Skeletal muscle cell (primary cell): ENCODE data around the gene LOC128125822.
"Not testable (repeated sequence)": the region's sequence is repeated elsewhere in the genome, so short reads cannot be mapped to it uniquely, and the experiment has no call there.

Source experiments
- DNase-seq: peaks from one replicate; pipeline ENCODE4 v3.0.0-alpha.2; 2010; ENCODE audit warnings: low read depth
- H3K4me3 ChIP-seq: 2 replicates; pipeline ENCODE4 v1.5.1; 2011; ENCODE audit warnings: low read depth, mild to moderate bottlenecking, control low read depth, low read length, moderate library complexity

LOC128125822 gene

GRCh38 chr6:63572044-63572746, at the start of gene LOC128125822, which contains the start of gene PTP4A1:
LOC128125822 (plus strand) TSS chr6:63572480.
PTP4A1 (plus strand) TSS chr6:63572480; CDS start chr6:63576881, 4,401 bp downstream.
- H3K4me3 ChIP-seq = peak within 1 kb of the TSS; percentile 88
- peak; percentile 95 for DNase-seq

GRCh38 chr6:63522911-63523287, 49.4 kb upstream of the LOC128125822 start:
- H3K4me3 ChIP-seq, DNase-seq: not testable (repeated sequence)

GRCh38 chr6:63523630-63524029, 48.6 kb upstream of the LOC128125822 start:
- DNase-seq = no peak
- H3K4me3 ChIP-seq = no peak overlapping the region

- no peak for DNase-seq
- no peak overlapping the region for H3K4me3 ChIP-seq
Observed at GRCh38 chr6:63525186-63525878, 46.9 kb upstream of the LOC128125822 start.

GRCh38 chr6:63526931-63527330, 45.3 kb upstream of the LOC128125822 start:
- no peak for DNase-seq
- no peak overlapping the region for H3K4me3 ChIP-seq

- DNase-seq = peak; percentile 100
- no peak overlapping the region for H3K4me3 ChIP-seq
Observed at GRCh38 chr6:63527658-63528514, 44.4 kb upstream of the LOC128125822 start.

GRCh38 chr6:63529498-63529897, 42.8 kb upstream of the LOC128125822 start:
- H3K4me3 ChIP-seq = no peak overlapping the region
- no peak for DNase-seq

- no peak overlapping the region for H3K4me3 ChIP-seq
- no peak for DNase-seq
Observed at GRCh38 chr6:63530182-63530581, 42.1 kb upstream of the LOC128125822 start.

GRCh38 chr6:63530991-63531390, 41.3 kb upstream of the LOC128125822 start:
- H3K4me3 ChIP-seq = no peak overlapping the region
- no peak for DNase-seq

GRCh38 chr6:63533026-63533425, 39.3 kb upstream of the LOC128125822 start:
- DNase-seq = no peak
- no peak overlapping the region for H3K4me3 ChIP-seq

- DNase-seq = no peak
- H3K4me3 ChIP-seq = no peak overlapping the region
Observed at GRCh38 chr6:63533952-63534351, 38.3 kb upstream of the LOC128125822 start.

GRCh38 chr6:63537201-63537958, 34.9 kb upstream of the LOC128125822 start:
- no peak for DNase-seq
- no peak overlapping the region for H3K4me3 ChIP-seq

- no peak for DNase-seq
- H3K4me3 ChIP-seq = no peak overlapping the region
Observed at GRCh38 chr6:63537959-63538300, 34.4 kb upstream of the LOC128125822 start.

GRCh38 chr6:63538550-63538949, 33.7 kb upstream of the LOC128125822 start:
- no peak overlapping the region for H3K4me3 ChIP-seq
- DNase-seq = no peak

GRCh38 chr6:63543001-63543400, 29.3 kb upstream of the LOC128125822 start:
- no peak for DNase-seq
- no peak overlapping the region for H3K4me3 ChIP-seq

- no peak overlapping the region for H3K4me3 ChIP-seq
- DNase-seq = no peak
Observed at GRCh38 chr6:63543982-63544381, 28.3 kb upstream of the LOC128125822 start.

- no peak overlapping the region for H3K4me3 ChIP-seq
- DNase-seq = no peak
Observed at GRCh38 chr6:63546236-63546635, 26.0 kb upstream of the LOC128125822 start.

GRCh38 chr6:63546697-63547096, 25.6 kb upstream of the LOC128125822 start:
- no peak for DNase-seq
- no peak overlapping the region for H3K4me3 ChIP-seq

GRCh38 chr6:63549076-63549475, 23.2 kb upstream of the LOC128125822 start:
- no peak overlapping the region for H3K4me3 ChIP-seq
- no peak for DNase-seq
